ENCODE data around the gene DLG2.

Gene DLG2

GRCh38 chr11:83819931-83820549, 1807.1 kb downstream of the DLG2 start:
- Histone ChIP-seq H3K27ac (ENCODE audit: low read length) (no peak overlapping the region), H3K4me3 (ENCODE audit: low read length) (no peak overlapping the region), H3K36me3 (ENCODE audit: control insufficient read depth, insufficient read depth, low read length) (no peaks in the 10 kb centered on the region), H3K9me3 (ENCODE audit: control insufficient read depth, insufficient read depth, low read length) (no peaks in the 10 kb centered on the region), H3K27me3 (ENCODE audit: control insufficient read depth, insufficient read depth, low read length) (no peaks in the 10 kb centered on the region), H3K4me1 (ENCODE audit: control insufficient read depth, insufficient read depth, low read length) (no peaks in the 10 kb centered on the region)
- no CpG with 5 or more reads among the region's 2 CpGs for WGBS (ENCODE audit: insufficient coverage, insufficient read length)
- no peak for DNase-seq (ENCODE audit: low read depth, low spot score)

GRCh38 chr11:83818349-83818748, 1808.8 kb downstream of the DLG2 start:
- Histone ChIP-seq H3K4me3 (ENCODE audit: low read length) (no peak overlapping the region), H3K9me3 (ENCODE audit: control insufficient read depth, insufficient read depth, low read length) (no peaks in the 10 kb centered on the region), H3K4me1 (ENCODE audit: control insufficient read depth, insufficient read depth, low read length) (no peaks in the 10 kb centered on the region), H3K27me3 (ENCODE audit: control insufficient read depth, insufficient read depth, low read length) (no peaks in the 10 kb centered on the region), H3K27ac (ENCODE audit: low read length) (no peak overlapping the region), H3K36me3 (ENCODE audit: control insufficient read depth, insufficient read depth, low read length) (no peaks in the 10 kb centered on the region)
- no CpG with 5 or more reads among the region's 2 CpGs for WGBS (ENCODE audit: insufficient coverage, insufficient read length)
- DNase-seq (ENCODE audit: low read depth, low spot score), result no peak

GRCh38 chr11:83816572-83817187, 1810.5 kb downstream of the DLG2 start:
- no peak overlapping the region for H3K4me3 ChIP-seq (ENCODE audit: low read length)
- no peaks in the 10 kb centered on the region for H3K27me3 ChIP-seq (ENCODE audit: control insufficient read depth, insufficient read depth, low read length)
- no peak for DNase-seq (ENCODE audit: low read depth, low spot score)
- H3K4me1 ChIP-seq (ENCODE audit: control insufficient read depth, insufficient read depth, low read length), result no peaks in the 10 kb centered on the region
- H3K9me3 ChIP-seq (ENCODE audit: control insufficient read depth, insufficient read depth, low read length), result no peaks in the 10 kb centered on the region
- H3K27ac ChIP-seq (ENCODE audit: low read length), result no peak overlapping the region
- WGBS (ENCODE audit: insufficient coverage, insufficient read length), result no CpG with 5 or more reads among the region's 2 CpGs
- no peaks in the 10 kb centered on the region for H3K36me3 ChIP-seq (ENCODE audit: control insufficient read depth, insufficient read depth, low read length)

- H3K9me3 ChIP-seq (ENCODE audit: control insufficient read depth, insufficient read depth, low read length), result no peaks in the 10 kb centered on the region
- H3K27ac ChIP-seq (ENCODE audit: low read length), result no peak overlapping the region
- WGBS (ENCODE audit: insufficient coverage, insufficient read length), result no CpG with 5 or more reads among the region's 1 CpG
- no peaks in the 10 kb centered on the region for H3K27me3 ChIP-seq (ENCODE audit: control insufficient read depth, insufficient read depth, low read length)
- no peak overlapping the region for H3K4me3 ChIP-seq (ENCODE audit: low read length)
- H3K36me3 ChIP-seq (ENCODE audit: control insufficient read depth, insufficient read depth, low read length), result no peaks in the 10 kb centered on the region
- no peaks in the 10 kb centered on the region for H3K4me1 ChIP-seq (ENCODE audit: control insufficient read depth, insufficient read depth, low read length)
- no peak for DNase-seq (ENCODE audit: low read depth, low spot score)
Measured at GRCh38 chr11:83815736-83816135, 1811.4 kb downstream of the DLG2 start.

- WGBS (ENCODE audit: insufficient coverage, insufficient read length), result no CpG with 5 or more reads among the region's 3 CpGs
- H3K4me3 ChIP-seq (ENCODE audit: low read length), result no peak overlapping the region
- no peaks in the 10 kb centered on the region for H3K27me3 ChIP-seq (ENCODE audit: control insufficient read depth, insufficient read depth, low read length)
- no peaks in the 10 kb centered on the region for H3K36me3 ChIP-seq (ENCODE audit: control insufficient read depth, insufficient read depth, low read length)
- no peaks in the 10 kb centered on the region for H3K9me3 ChIP-seq (ENCODE audit: control insufficient read depth, insufficient read depth, low read length)
- no peak overlapping the region for H3K27ac ChIP-seq (ENCODE audit: low read length)
- no peaks in the 10 kb centered on the region for H3K4me1 ChIP-seq (ENCODE audit: control insufficient read depth, insufficient read depth, low read length)
- DNase-seq (ENCODE audit: low read depth, low spot score), result no peak
Measured at GRCh38 chr11:83813296-83813695, 1813.8 kb downstream of the DLG2 start.

GRCh38 chr11:83809274-83809673, 1817.9 kb downstream of the DLG2 start:
- no peaks in the 10 kb centered on the region for H3K36me3 ChIP-seq (ENCODE audit: control insufficient read depth, insufficient read depth, low read length)

GRCh38 chr11:83801799-83802198, 1825.3 kb downstream of the DLG2 start:
- no peaks in the 10 kb centered on the region for H3K4me1 ChIP-seq (ENCODE audit: control insufficient read depth, insufficient read depth, low read length)
- no peaks in the 10 kb centered on the region for H3K27me3 ChIP-seq (ENCODE audit: control insufficient read depth, insufficient read depth, low read length)
- no peak overlapping the region for H3K4me3 ChIP-seq (ENCODE audit: low read length)
- no peaks in the 10 kb centered on the region for H3K9me3 ChIP-seq (ENCODE audit: control insufficient read depth, insufficient read depth, low read length)
- no peak for DNase-seq (ENCODE audit: low read depth, low spot score)
- no peak overlapping the region for H3K27ac ChIP-seq (ENCODE audit: low read length)
- no CpG with 5 or more reads among the region's 1 CpG for WGBS (ENCODE audit: insufficient coverage, insufficient read length)
- H3K36me3 ChIP-seq (ENCODE audit: control insufficient read depth, insufficient read depth, low read length), result no peaks in the 10 kb centered on the region

More at GRCh38 chr11:83809274-83809673, 1817.9 kb downstream of the DLG2 start:
- Histone ChIP-seq H3K9me3 (ENCODE audit: control insufficient read depth, insufficient read depth, low read length) (no peaks in the 10 kb centered on the region), H3K27me3 (ENCODE audit: control insufficient read depth, insufficient read depth, low read length) (no peaks in the 10 kb centered on the region), H3K4me1 (ENCODE audit: control insufficient read depth, insufficient read depth, low read length) (no peaks in the 10 kb centered on the region), H3K4me3 (ENCODE audit: low read length) (no peak overlapping the region), H3K27ac (ENCODE audit: low read length) (no peak overlapping the region)
- DNase-seq (ENCODE audit: low read depth, low spot score), result no peak

- Histone ChIP-seq H3K27ac (ENCODE audit: low read length) (no peak overlapping the region), H3K27me3 (ENCODE audit: control insufficient read depth, insufficient read depth, low read length) (no peaks in the 10 kb centered on the region), H3K36me3 (ENCODE audit: control insufficient read depth, insufficient read depth, low read length) (no peaks in the 10 kb centered on the region), H3K9me3 (ENCODE audit: control insufficient read depth, insufficient read depth, low read length) (no peaks in the 10 kb centered on the region), H3K4me3 (ENCODE audit: low read length) (no peak overlapping the region), H3K4me1 (ENCODE audit: control insufficient read depth, insufficient read depth, low read length) (no peaks in the 10 kb centered on the region)
- no peak for DNase-seq (ENCODE audit: low read depth, low spot score)
- no CpG with 5 or more reads among the region's 2 CpGs for WGBS (ENCODE audit: insufficient coverage, insufficient read length)
Measured at GRCh38 chr11:83793310-83793709, 1833.8 kb downstream of the DLG2 start.

GRCh38 chr11:83791557-83791956, 1835.6 kb downstream of the DLG2 start:
- Histone ChIP-seq H3K4me3 (ENCODE audit: low read length) (no peak overlapping the region), H3K4me1 (ENCODE audit: control insufficient read depth, insufficient read depth, low read length) (no peaks in the 10 kb centered on the region), H3K27ac (ENCODE audit: low read length) (no peak overlapping the region), H3K27me3 (ENCODE audit: control insufficient read depth, insufficient read depth, low read length) (no peaks in the 10 kb centered on the region), H3K9me3 (ENCODE audit: control insufficient read depth, insufficient read depth, low read length) (no peaks in the 10 kb centered on the region), H3K36me3 (ENCODE audit: control insufficient read depth, insufficient read depth, low read length) (no peaks in the 10 kb centered on the region)
- WGBS (ENCODE audit: insufficient coverage, insufficient read length), result no CpG with 5 or more reads among the region's 17 CpGs
- no peak for DNase-seq (ENCODE audit: low read depth, low spot score)

- Histone ChIP-seq H3K4me1 (ENCODE audit: control insufficient read depth, insufficient read depth, low read length) (no peaks in the 10 kb centered on the region), H3K9me3 (ENCODE audit: control insufficient read depth, insufficient read depth, low read length) (no peaks in the 10 kb centered on the region), H3K4me3 (ENCODE audit: low read length) (no peak overlapping the region), H3K36me3 (ENCODE audit: control insufficient read depth, insufficient read depth, low read length) (no peaks in the 10 kb centered on the region), H3K27me3 (ENCODE audit: control insufficient read depth, insufficient read depth, low read length) (no peaks in the 10 kb centered on the region), H3K27ac (ENCODE audit: low read length) (no peak overlapping the region)
- WGBS (ENCODE audit: insufficient coverage, insufficient read length), result no CpG with 5 or more reads among the region's 2 CpGs
- DNase-seq (ENCODE audit: low read depth, low spot score), result no peak
Measured at GRCh38 chr11:83785942-83786341, 1841.2 kb downstream of the DLG2 start.

- Histone ChIP-seq H3K27ac (ENCODE audit: low read length) (no peak overlapping the region), H3K9me3 (ENCODE audit: control insufficient read depth, insufficient read depth, low read length) (no peaks in the 10 kb centered on the region), H3K4me3 (ENCODE audit: low read length) (no peak overlapping the region), H3K4me1 (ENCODE audit: control insufficient read depth, insufficient read depth, low read length) (no peaks in the 10 kb centered on the region), H3K27me3 (ENCODE audit: control insufficient read depth, insufficient read depth, low read length) (no peaks in the 10 kb centered on the region), H3K36me3 (ENCODE audit: control insufficient read depth, insufficient read depth, low read length) (no peaks in the 10 kb centered on the region)
- no CpG with 5 or more reads among the region's 1 CpG for WGBS (ENCODE audit: insufficient coverage, insufficient read length)
- no peak for DNase-seq (ENCODE audit: low read depth, low spot score)
Measured at GRCh38 chr11:83784419-83784818, 1842.7 kb downstream of the DLG2 start.

All from iPS DF 6.9 (cell line).